Ishikawa (cell line): Measurements from ENCODE around the gene PRDM8.

ENCODE experiments used
- CEBPB ChIP-seq: IDR thresholded peaks from 2 replicates; pipeline ENCODE4 v1.6.1; 2012
- CREB1 ChIP-seq: IDR thresholded peaks from 2 replicates; pipeline ENCODE4 v1.6.1; 2012; ENCODE audit warnings: low read depth
- EGR1 ChIP-seq: IDR thresholded peaks from 2 replicates; pipeline ENCODE4 v1.6.1; 2012
- EP300 ChIP-seq: IDR thresholded peaks from 2 replicates; pipeline ENCODE4 v1.6.1; 2012; ENCODE audit warnings: borderline replicate concordance
- FOXM1 ChIP-seq: IDR thresholded peaks from 2 replicates; pipeline ENCODE4 v1.6.1; 2012; ENCODE audit warnings: low read depth, borderline replicate concordance
- MAX ChIP-seq: IDR thresholded peaks from 2 replicates; pipeline ENCODE4 v1.6.1; 2012
- NFIC ChIP-seq: IDR thresholded peaks from 2 replicates; pipeline ENCODE4 v1.6.1; 2012
- RAD21 ChIP-seq: IDR thresholded peaks from 2 replicates; pipeline ENCODE4 v1.6.1; 2012; ENCODE audit warnings: low read depth
- REST ChIP-seq: IDR thresholded peaks from 2 replicates; pipeline ENCODE4 v1.6.1; 2012; ENCODE audit warnings: low read depth, mild to moderate bottlenecking
- TAF1 ChIP-seq: IDR thresholded peaks from 2 replicates; pipeline ENCODE4 v1.6.1; 2012; ENCODE audit warnings: low read depth, mild to moderate bottlenecking
- TCF12 ChIP-seq: IDR thresholded peaks from 2 replicates; pipeline ENCODE4 v1.6.1; 2012; ENCODE audit warnings: low read depth
- TEAD4 ChIP-seq: IDR thresholded peaks from 2 replicates; pipeline ENCODE4 v1.6.1; 2012
- USF1 ChIP-seq: IDR thresholded peaks from 2 replicates; pipeline ENCODE4 v1.6.1; 2012
- YY1 ChIP-seq: IDR thresholded peaks from 2 replicates; pipeline ENCODE4 v1.6.1; 2012; ENCODE audit warnings: low read depth
- ZBTB7A ChIP-seq: IDR thresholded peaks from 2 replicates; pipeline ENCODE4 v1.6.1; 2012; ENCODE audit warnings: low read depth

The PRDM8 gene

GRCh38 chr4:80155316-80155982 is 41.9 kb upstream of the PRDM8 start:
- TF ChIP-seq YY1, result no peak
- TF ChIP-seq TAF1, result no peak
- TF ChIP-seq EGR1, result no peak
- no peak for TF ChIP-seq EP300
- TF ChIP-seq MAX, result no peak
- TF ChIP-seq CREB1, result no peak
- no peak for TF ChIP-seq CEBPB
- TF ChIP-seq TCF12, result no peak

GRCh38 chr4:80156410-80156809 is 40.9 kb upstream of the PRDM8 start:
- no peak for TF ChIP-seq MAX

GRCh38 chr4:80161413-80162058 is 35.8 kb upstream of the PRDM8 start:
- no peak for TF ChIP-seq CREB1
- no peak for TF ChIP-seq YY1
- no peak for TF ChIP-seq ZBTB7A
- no peak for TF ChIP-seq CEBPB
- TF ChIP-seq TAF1, result no peak

GRCh38 chr4:80162418-80162817 is 34.9 kb upstream of the PRDM8 start:
- TF ChIP-seq TEAD4 (no peak), REST (no peak), RAD21 (no peak), MAX (no peak), CREB1 (no peak), TCF12 (no peak), CEBPB (no peak), EP300 (no peak), USF1 (no peak), YY1 (no peak), EGR1 (no peak), FOXM1 (no peak), NFIC (no peak), ZBTB7A (no peak), TAF1 (no peak)

GRCh38 chr4:80165855-80166254 is 31.4 kb upstream of the PRDM8 start:
- no peak for TF ChIP-seq REST
- no peak for TF ChIP-seq NFIC
- TF ChIP-seq CEBPB, result no peak
- TF ChIP-seq TEAD4, result no peak
- TF ChIP-seq MAX, result no peak
- no peak for TF ChIP-seq TAF1
- no peak for TF ChIP-seq EGR1
- no peak for TF ChIP-seq YY1
- TF ChIP-seq RAD21, result no peak
- no peak for TF ChIP-seq FOXM1
- no peak for TF ChIP-seq ZBTB7A
- no peak for TF ChIP-seq EP300
- no peak for TF ChIP-seq USF1
- TF ChIP-seq CREB1, result no peak
- TF ChIP-seq TCF12, result no peak

GRCh38 chr4:80171251-80171650 is 26.1 kb upstream of the PRDM8 start:
- TF ChIP-seq EP300, result no peak
- TF ChIP-seq RAD21, result no peak
- TF ChIP-seq TAF1, result no peak
- TF ChIP-seq YY1, result no peak
- no peak for TF ChIP-seq REST
- no peak for TF ChIP-seq NFIC
- no peak for TF ChIP-seq EGR1
- TF ChIP-seq MAX, result no peak
- no peak for TF ChIP-seq TEAD4
- no peak for TF ChIP-seq FOXM1
- no peak for TF ChIP-seq CEBPB
- TF ChIP-seq CREB1, result no peak
- TF ChIP-seq USF1, result no peak
- no peak for TF ChIP-seq TCF12
- no peak for TF ChIP-seq ZBTB7A
